22Rv1 (cell line): ENCODE measurements around the gene ATXN1.
"Not testable (repeated sequence)": the region's sequence is repeated elsewhere in the genome, so short reads cannot be mapped to it uniquely, and the experiment has no call there.

Experiments used
- H3K27ac ChIP-seq: fragments of 450-650 bp; 2 replicates; pipeline ENCODE4 v1.5.1; 2017
- CTCF ChIP-seq: fragments of 450-650 bp; IDR thresholded peaks from 2 replicates; pipeline ENCODE4 v1.5.1; 2017; ENCODE audit warnings: mild to moderate bottlenecking
- ZFX ChIP-seq: fragments of 450-650 bp; IDR thresholded peaks from 2 replicates; pipeline ENCODE4 v1.6.1; 2017; ENCODE audit warnings: antibody characterized with exemption, borderline replicate concordance

The ATXN1 gene

GRCh38 chr6:16544521-16544920 is 216.7 kb downstream of the ATXN1 start:
- no peak overlapping the region for H3K27ac ChIP-seq
- TF ChIP-seq CTCF (no peak), ZFX (no peak)

GRCh38 chr6:16544006-16544405 is 217.3 kb downstream of the ATXN1 start:
- H3K27ac ChIP-seq = no peak overlapping the region
- no peak for TF ChIP-seq CTCF
- no peak for TF ChIP-seq ZFX

GRCh38 chr6:16543521-16543920 is 217.7 kb downstream of the ATXN1 start:
- TF ChIP-seq CTCF = no peak

GRCh38 chr6:16542070-16542469 is 219.2 kb downstream of the ATXN1 start:
- TF ChIP-seq ZFX = no peak
- no peak for TF ChIP-seq CTCF
- no peak overlapping the region for H3K27ac ChIP-seq

More at GRCh38 chr6:16543521-16543920, 217.7 kb downstream of the ATXN1 start:
- H3K27ac ChIP-seq = no peak overlapping the region

GRCh38 chr6:16540804-16541752 is 220.2 kb downstream of the ATXN1 start:
- no peak overlapping the region for H3K27ac ChIP-seq
- TF ChIP-seq CTCF (no peak), ZFX (no peak)

GRCh38 chr6:16540383-16540782 is 220.9 kb downstream of the ATXN1 start:
- not testable (repeated sequence) for H3K27ac ChIP-seq

- TF ChIP-seq ZFX (no peak), CTCF (no peak)
These were observed 222.0 kb downstream of the ATXN1 start for GRCh38 chr6:16539086-16539931.

More at GRCh38 chr6:16539086-16539931, 222.0 kb downstream of the ATXN1 start:
- no peak overlapping the region for H3K27ac ChIP-seq
